Colonic mucosa (tissue), 4 donors: ENCODE measurements around the gene FAM168A. TPM values are rescaled to one million over a fixed set of nuclear protein-coding genes. Genes with fewer than 3 reads are reported as not detected.

Source experiments
- DNase-seq: peaks from one replicate; pipeline ENCODE4 v3.0.0-alpha.2; 2020
- H3K27ac ChIP-seq: fragments of 200-600 bp; one replicate; pipeline ENCODE4 v1.8.0; 2021
- H3K27me3 ChIP-seq: fragments of 200-600 bp; one replicate; pipeline ENCODE4 v1.8.0; 2021
- H3K36me3 ChIP-seq: fragments of 200-600 bp; one replicate; pipeline ENCODE4 v1.8.0; 2021
- H3K4me1 ChIP-seq: fragments of 200-600 bp; one replicate; pipeline ENCODE4 v1.8.0; 2021; ENCODE audit warnings: mild to moderate bottlenecking
- H3K4me3 ChIP-seq: fragments of 200-600 bp; one replicate; pipeline ENCODE4 v1.8.0; 2021
- H3K9ac ChIP-seq, 2 donors: one replicate each; pipeline ENCODE4 v1.7.0; 2013; ENCODE audit warnings: control low read depth in 2 of 2, low read depth in 2 of 2, low read length in 2 of 2
- H3K9me3 ChIP-seq: fragments of 200-600 bp; one replicate; pipeline ENCODE4 v1.8.0; 2021
- CTCF ChIP-seq: fragments of 200-600 bp; IDR thresholded peaks from one replicate; pipeline ENCODE4 v1.8.0; 2022; ENCODE audit warnings: antibody characterized with exemption, mild to moderate bottlenecking
- intact Hi-C: fragments of 100-400 bp; cut with DNase I; formaldehyde crosslinking; loops from one replicate; pipeline ENCODE4 v1.14.1; 2022
- total RNA-seq, 2 donors: library from RNA; stranded (reverse); fragmentation: NEBNext Ultra II Directional in 1 of 2; extraction: Animal tissue kit (Norgen Biotek cat#: 25700) in 1 of 2; gene quantifications; one replicate each; pipeline ENCODE4 v1.2.1, GENCODE V29; 2021
- donor health status: healthy.
- donor health status: DM: no; HTN: no; CAD: no.
- donor health status: DM: no; HTN: no; CAD: no.

FAM168A gene
- total RNA-seq, 2 donors from 2014 or later, result 16.9 to 21.6 TPM

- H3K27ac ChIP-seq, result no peak overlapping the region
- H3K4me1 ChIP-seq, result no peaks in the 10 kb centered on the region
- H3K9ac ChIP-seq, result no peak overlapping the region
- TF ChIP-seq CTCF, result no peak
- H3K4me3 ChIP-seq, result no peak overlapping the region
- no peak for DNase-seq
- intact Hi-C loops, result no loop called here
- no peaks in the 10 kb centered on the region for H3K36me3 ChIP-seq
- no peaks in the 10 kb centered on the region for H3K27me3 ChIP-seq
- no peaks in the 10 kb centered on the region for H3K9me3 ChIP-seq
These were observed 195.1 kb downstream of the FAM168A start for GRCh38 chr11:73402834-73403185.

DNA sequence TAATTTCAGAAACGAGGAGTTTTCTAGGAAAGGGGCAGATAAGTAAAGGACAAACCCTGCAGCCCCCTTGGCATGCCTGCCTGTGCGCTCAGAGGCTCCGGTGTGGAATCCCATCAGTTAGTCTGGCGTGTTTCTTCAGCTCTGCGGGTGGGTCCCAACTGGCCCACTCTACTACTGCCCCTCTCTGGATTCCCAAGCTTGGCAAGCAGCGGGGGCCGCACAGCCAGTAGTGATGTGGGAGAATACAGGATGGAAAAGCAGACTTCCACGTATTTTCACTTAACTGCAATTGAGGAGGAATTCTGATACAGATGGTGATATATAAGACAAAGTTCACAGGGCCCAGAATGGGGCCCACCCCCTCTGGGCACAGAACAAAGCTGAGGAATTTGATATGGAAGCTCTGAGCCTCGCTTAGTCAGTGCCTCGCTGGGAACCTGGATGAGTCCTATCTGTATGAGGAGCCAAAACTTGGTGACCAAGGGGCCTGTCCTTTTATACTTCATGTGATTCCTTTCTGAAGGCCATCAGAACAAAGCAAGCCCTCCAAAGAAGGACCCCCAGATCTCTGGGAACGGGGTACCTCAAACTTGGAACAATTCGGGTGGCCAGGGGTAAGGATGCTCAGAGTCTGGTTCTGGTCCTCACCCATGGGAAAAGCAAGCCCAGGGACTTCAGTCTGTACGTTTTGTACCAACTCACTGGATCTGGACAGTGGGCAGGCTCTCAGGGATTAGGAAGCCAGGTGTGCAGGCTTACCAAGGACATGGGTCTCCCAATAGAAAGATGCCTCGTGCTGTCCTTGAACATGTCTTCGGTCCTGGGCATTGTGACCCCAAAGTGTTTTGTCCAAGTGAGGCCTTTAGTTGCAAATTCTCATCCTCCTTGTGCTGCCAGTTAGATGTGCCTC is 195.7 kb downstream of the FAM168A start:
- intact Hi-C loops, result loop anchor here (2.0 kb wide), 1 partner anchor 259 kb away; no protein-coding TSS in a partner anchor
- Histone ChIP-seq H3K4me3 (no peak overlapping the region), H3K27me3 (no peaks in the 10 kb centered on the region), H3K4me1 (no peaks in the 10 kb centered on the region), H3K36me3 (no peaks in the 10 kb centered on the region), H3K27ac (no peak overlapping the region), H3K9me3 (no peaks in the 10 kb centered on the region), H3K9ac (no peak overlapping the region)
- no peak for DNase-seq
- no peak for TF ChIP-seq CTCF

DNA sequence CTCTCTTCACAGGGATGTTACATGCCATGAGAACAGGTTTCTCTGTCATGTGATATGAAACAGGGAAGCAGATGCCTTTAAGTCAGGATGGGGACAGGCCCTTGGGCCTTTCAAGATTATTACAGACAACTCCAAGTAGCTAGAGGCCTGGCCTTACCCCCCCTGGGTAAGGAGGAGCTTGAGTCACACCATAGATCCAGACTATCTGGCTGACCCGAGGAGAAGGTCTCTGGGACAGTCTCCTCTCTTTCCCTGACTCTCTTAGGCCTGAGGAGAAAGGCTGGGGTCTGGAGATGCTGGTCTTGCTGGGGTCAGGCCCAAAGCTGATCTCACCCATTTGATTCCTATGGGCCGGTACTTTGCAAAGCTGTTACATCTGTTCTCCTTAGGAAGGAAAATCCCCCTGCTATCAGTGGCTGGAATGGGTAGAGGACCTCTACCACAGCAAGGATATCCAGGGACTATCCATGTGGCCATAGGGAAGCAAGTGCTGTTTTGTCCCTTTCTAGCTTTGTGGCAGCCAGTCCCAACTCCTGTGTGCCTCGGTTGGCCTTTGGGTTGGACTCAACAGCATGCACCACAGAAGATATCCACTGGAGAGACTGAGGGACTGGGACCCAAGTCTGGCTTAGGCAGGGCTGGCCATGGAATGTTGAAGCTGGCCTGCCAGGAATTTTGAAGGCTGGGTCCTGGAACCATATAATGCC is 196.5 kb downstream of the FAM168A start:
- Histone ChIP-seq H3K36me3 (no peaks in the 10 kb centered on the region), H3K4me1 (no peaks in the 10 kb centered on the region), H3K27ac (no peak overlapping the region), H3K9me3 (no peaks in the 10 kb centered on the region), H3K4me3 (no peak overlapping the region), H3K27me3 (no peaks in the 10 kb centered on the region), H3K9ac (no peak overlapping the region)
- no peak for DNase-seq
- TF ChIP-seq CTCF, result no peak
- intact Hi-C loops, result loop anchor here (2.0 kb wide), 1 partner anchor 259 kb away; no protein-coding TSS in a partner anchor

DNA sequence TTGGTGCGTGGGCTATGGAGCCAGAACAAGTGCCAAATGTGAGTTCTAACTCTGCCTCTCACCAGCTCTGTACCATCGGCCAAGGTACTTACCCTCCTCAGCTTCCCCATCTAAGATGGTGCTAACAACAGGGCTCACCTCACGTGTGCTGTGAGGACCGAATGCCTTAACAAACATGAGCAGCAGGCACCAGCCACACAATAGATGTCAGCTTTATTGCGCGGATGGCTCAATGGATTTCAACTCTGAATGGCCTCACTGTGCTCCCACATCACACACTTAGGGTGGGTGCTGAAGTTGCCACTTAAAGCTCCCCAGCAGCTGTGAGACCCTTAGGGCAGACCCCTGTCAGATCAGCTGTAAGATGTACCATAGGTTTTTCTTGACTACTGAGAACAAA is 197.6 kb downstream of the FAM168A start:
- H3K4me3 ChIP-seq, result no peak overlapping the region
- no peaks in the 10 kb centered on the region for H3K27me3 ChIP-seq
- no peak for DNase-seq
- no peak for TF ChIP-seq CTCF
- no peaks in the 10 kb centered on the region for H3K9me3 ChIP-seq
- no peak overlapping the region for H3K27ac ChIP-seq
- no peaks in the 10 kb centered on the region for H3K4me1 ChIP-seq
- H3K36me3 ChIP-seq, result no peaks in the 10 kb centered on the region
- no peak overlapping the region for H3K9ac ChIP-seq
- intact Hi-C loops, result loop anchor here (2.0 kb wide), 1 partner anchor 261 kb away; no protein-coding TSS in a partner anchor

DNA sequence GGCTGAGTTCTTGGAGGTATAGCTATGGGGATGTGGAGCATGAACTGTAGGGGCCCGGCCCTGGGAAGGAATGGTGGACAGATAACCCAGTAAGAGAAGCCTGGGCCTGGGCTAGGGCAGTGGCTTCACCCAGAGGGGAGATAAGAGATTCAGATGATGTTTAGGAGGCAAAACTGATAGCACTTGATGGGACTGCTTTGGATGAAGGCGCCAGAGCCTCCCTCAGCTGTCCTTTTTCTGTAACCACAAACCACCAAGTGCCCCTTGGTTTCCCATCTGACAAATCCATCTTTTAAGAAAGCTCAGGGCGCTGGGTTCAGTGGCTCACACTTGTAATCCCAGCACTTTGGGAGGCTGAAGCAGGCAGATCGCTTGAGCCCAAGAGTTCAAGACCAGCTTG is 198.3 kb downstream of the FAM168A start:
- no peak for DNase-seq
- H3K27ac ChIP-seq, result no peak overlapping the region
- no peak for TF ChIP-seq CTCF
- no peaks in the 10 kb centered on the region for H3K4me1 ChIP-seq
- H3K36me3 ChIP-seq, result no peaks in the 10 kb centered on the region
- no peaks in the 10 kb centered on the region for H3K9me3 ChIP-seq
- H3K9ac ChIP-seq, result no peak overlapping the region
- intact Hi-C loops, result loop anchor here (2.0 to 10.0 kb wide), 2 partner anchors 105 to 261 kb away; no protein-coding TSS in a partner anchor
- H3K4me3 ChIP-seq, result no peak overlapping the region
- no peaks in the 10 kb centered on the region for H3K27me3 ChIP-seq
